Hepatocyte (in vitro differentiated cells): ENCODE data around the gene RPL13A.

Experiments used
- CTCF ChIP-seq: fragments of 200-600 bp; sonication (generic); IDR thresholded peaks from 2 replicates; pipeline ENCODE4 v1.5.1; 2016; ENCODE audit warnings: antibody characterized with exemption, mild to moderate bottlenecking; ENCODE audit not compliant: poor library complexity
- EZH2 ChIP-seq: fragments of 200-600 bp; sonication (generic); IDR thresholded peaks from 2 replicates; pipeline ENCODE4 v1.6.1; 2016; ENCODE audit warnings: antibody characterized with exemption, mild to moderate bottlenecking, borderline replicate concordance
- EZH2phosphoT487 ChIP-seq: fragments of 200-600 bp; sonication (generic); IDR thresholded peaks from one replicate; pipeline ENCODE4 v1.6.1; 2018; ENCODE audit warnings: antibody characterized with exemption, mild to moderate bottlenecking, low read depth, moderate library complexity; ENCODE audit not compliant: unreplicated experiment, severe bottlenecking

GRCh38 chr19:49486710-49487276 lies 615 bp upstream of the RPL13A start:
- TF ChIP-seq CTCF: no peak
- TF ChIP-seq EZH2: no peak
- no peak for TF ChIP-seq EZH2phosphoT487
